Skin epidermis (tissue), 12 donors: ENCODE measurements around the gene REV3L.
A peak's percentile ranks its signal among the peaks of the same experiment; 100 is the strongest.

Experiments used
- H3K27ac ChIP-seq, 21 experiments: fragments of 200-600 bp; sonication (generic) in 11 of 21; one replicate each; pipeline ENCODE4 v1.5.0; 2020; ENCODE audit warnings: mild to moderate bottlenecking in 3 of 21, inconsistent platforms in 2 of 21, moderate library complexity in 2 of 21
- H3K4me3 ChIP-seq, 7 experiments: fragments of 200-600 bp; sonication (generic) in 2 of 7; one replicate each; pipeline ENCODE4 v1.5.0; 2020; ENCODE audit warnings: inconsistent platforms in 2 of 7, mild to moderate bottlenecking in 2 of 7, moderate library complexity in 1 of 7

Gene REV3L

DNA sequence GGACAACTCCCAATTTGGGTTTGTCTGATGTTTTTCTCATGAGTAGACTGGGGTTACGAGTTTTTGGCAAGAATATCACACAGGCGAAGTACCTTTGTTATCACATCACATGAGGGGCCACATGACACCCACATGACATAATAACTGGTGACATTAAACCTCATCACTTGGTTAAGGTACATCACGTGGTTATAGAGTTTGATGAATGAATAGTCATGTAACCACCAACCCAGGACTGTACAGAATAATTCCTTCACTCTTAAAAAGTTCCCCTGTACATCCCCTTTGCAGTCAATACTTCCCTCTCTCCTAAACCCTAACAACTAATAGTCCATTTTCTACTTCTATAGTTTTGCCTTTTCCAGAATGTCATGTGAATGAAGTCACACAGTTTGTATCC lies 83.4 kb downstream of the REV3L start:
- Histone ChIP-seq H3K27ac (no peak overlapping the region), H3K4me3 (no peak overlapping the region)

DNA sequence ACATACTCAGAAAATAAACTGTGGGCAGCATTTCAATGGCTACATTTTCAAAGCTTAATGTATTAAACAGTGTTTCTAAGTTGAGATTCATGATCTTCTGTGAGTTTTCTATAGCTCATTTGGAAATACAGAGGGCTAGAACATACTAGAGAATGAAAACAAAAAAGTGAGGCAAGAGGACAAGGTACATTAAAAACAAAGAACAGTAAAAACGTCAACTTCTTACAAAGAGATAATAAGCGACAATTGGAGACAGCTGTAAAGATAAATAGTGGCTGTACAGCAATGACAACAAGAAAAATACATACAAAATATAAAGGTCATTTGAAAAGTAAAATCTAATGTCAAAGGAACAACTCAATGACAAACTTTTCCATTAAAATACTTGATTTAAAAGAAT lies 94.3 kb downstream of the REV3L start:
- no peak overlapping the region for H3K4me3 ChIP-seq
- no peak overlapping the region for H3K27ac ChIP-seq

DNA sequence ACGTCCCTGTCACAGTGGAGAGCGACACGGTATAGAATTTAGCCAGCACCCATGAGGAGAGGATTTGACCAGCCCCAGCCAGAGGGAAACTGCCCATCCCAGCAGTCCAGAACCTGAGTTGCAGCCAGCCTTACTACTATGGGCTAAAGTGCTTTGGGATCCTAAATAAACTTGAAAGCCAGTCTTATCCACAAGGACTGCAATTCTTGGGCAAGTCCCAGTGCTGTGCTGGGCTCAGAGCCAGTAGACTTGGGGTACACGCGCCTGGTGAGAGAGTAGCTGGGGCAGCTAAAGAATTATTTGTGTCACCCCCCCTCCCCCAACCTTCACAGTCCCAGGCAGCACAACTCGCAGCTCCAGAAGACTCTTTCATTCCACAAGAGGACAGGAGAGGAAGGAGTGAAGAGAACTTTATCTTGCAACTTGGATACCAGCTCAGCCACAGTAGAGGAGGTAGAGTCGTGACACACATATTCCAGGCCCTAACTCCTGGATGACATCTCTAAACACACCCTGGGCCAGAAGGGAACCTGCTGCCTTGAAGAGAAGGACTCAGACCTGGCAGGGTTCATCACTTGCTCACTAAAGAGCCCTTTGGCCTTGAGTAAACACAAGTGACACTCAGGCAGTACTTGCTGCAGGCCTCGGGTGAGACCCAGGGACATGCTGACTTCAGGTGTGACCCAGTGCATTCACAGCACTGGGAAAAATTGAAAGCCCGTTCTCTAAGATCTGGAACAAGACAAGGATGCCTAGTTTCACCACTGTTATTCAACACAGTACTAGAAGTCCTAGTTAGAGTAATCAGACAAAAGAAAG lies 100.3 kb downstream of the REV3L start:
- Histone ChIP-seq H3K27ac (no peak overlapping the region), H3K4me3 (no peak overlapping the region)

DNA sequence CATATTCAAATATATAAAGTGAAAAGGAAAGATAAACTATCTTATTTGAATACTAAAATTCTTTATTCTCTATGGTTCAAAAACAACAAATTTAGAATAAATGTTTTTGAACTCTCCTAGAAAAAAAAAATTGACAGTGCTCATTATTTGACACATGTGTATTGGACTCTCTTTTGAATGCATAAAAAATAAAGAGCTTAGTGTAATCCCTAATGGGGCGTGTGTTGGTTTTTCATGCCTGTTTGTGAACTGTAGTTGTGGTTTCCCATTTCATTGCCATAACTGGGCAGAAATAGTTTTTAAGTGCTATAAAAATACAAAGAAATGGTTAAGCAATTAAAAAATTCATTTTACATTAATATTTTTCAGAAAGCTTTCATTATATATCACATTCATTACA lies 101.3 kb downstream of the REV3L start:
- Histone ChIP-seq H3K4me3 (no peak overlapping the region), H3K27ac (no peak overlapping the region)

DNA sequence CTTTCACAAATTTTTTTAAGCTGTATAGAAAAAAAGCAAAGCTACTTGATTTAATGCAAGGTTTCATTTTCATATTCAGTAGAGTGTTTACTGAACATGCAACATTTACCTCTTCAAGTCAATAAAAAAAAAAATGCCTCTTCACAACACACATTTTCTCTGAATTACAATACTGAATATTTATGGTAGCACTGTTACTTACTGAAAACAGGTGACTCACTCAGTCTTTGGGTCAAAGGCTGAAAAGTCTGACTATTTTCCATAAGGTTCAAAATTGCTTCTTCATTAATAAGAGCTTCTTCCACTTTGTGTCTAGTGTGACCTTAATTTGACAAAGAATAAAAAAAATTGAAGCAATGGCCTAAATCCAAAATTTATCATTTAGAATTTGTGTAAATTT lies 101.9 kb downstream of the REV3L start:
- Histone ChIP-seq H3K27ac (no peak overlapping the region), H3K4me3 (no peak overlapping the region)

DNA sequence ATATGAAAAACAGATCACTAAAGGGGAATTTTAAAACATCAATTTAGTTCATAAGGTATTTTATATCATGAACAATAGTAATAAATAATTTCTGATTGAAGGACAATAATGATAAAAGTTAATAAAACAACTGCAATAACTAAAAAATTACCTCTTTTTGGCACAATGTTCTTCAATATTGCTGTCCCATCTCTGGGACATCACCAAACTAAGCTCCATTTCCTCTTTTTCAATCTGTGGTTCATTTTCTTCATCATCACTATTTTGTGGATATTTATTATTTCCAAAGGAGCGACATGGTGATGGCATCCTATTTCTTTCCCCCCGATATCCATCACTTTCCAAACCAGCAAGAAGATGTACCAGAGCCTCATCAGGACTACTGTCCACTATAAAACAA lies 103.2 kb downstream of the REV3L start:
- H3K4me3 ChIP-seq, result no peak overlapping the region
- no peak overlapping the region for H3K27ac ChIP-seq

DNA sequence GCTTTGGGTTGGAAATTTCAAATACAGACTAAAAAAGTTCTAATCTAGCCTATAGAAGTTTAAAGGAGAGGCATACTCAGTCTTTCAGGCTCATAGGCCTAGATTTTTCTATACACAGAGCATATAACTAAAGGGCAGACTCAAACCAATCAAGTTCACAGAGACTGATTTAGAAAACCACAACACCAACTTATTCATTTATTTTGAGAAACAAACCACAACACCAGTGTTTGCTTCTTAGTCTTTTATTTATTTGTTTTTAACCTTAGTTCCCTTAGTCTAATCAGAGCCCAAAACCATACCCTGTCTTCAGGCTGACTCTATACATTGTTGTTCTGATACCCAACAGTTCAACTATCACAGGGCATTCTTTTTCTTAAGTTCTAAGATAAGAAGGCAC lies 103.7 kb downstream of the REV3L start:
- no peak overlapping the region for H3K27ac ChIP-seq

DNA sequence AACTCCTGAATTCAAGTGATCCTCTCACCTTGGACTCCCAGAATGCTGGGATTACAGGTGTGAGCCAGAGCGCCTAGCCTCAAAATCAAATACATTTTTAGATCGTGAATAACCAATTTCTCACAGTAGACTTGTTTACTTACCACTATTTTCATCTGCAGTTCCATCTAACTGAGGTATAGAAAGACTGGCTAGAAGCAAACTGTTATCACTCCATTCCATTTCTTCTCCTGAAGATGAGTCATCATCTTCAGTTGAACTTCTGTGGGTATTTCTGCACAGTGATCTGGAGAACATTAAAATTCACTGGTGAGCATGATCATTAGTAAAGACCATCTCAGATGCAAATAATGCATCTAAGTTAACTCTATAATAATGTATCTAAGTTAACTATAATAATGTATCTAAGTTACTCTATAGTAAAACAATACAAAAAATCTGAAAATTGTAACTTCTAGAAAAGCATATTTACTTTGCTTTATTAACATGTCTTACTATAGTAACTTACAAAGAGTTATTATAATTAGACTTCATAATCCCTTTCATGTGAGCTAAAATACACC lies 105.4 kb downstream of the REV3L start:
- no peak overlapping the region for H3K4me3 ChIP-seq
- no peak overlapping the region for H3K27ac ChIP-seq

More for the DNA sequence above, 103.7 kb downstream of the REV3L start:
- no peak overlapping the region for H3K4me3 ChIP-seq

DNA sequence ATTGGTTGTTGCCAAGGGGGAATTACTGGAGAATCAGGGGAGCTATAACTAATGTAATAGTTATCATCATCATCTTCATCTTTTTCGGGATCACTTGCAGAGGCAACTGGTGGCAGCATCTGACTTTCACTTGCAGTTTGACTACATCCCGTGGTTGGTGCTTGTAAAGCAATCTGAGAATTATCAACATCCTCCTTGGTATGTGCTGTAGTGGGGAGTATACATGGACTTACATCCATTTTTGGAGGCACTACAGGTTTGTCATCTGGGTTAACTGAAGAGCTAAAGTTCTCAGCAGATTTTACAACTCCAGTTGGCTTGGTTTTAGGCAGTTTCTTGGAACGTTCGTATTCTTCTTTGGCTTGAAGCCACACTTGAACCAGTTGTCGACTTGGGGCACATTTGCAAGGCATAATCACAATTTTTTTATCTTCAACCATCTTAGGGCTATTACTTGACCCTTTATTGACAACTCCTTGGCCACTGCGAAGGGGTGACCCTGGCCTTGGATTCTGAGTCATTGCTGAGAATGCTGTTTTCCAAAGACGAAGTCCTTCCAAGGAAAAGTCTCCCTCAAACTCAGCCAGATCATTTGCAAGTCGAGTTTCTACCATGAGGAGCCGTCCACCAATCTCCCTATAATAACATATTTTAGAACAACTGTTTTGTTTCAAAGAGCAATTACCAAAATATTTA lies 115.5 kb downstream of the REV3L start:
- Histone ChIP-seq H3K27ac (no peak overlapping the region), H3K4me3 (no peak overlapping the region)

DNA sequence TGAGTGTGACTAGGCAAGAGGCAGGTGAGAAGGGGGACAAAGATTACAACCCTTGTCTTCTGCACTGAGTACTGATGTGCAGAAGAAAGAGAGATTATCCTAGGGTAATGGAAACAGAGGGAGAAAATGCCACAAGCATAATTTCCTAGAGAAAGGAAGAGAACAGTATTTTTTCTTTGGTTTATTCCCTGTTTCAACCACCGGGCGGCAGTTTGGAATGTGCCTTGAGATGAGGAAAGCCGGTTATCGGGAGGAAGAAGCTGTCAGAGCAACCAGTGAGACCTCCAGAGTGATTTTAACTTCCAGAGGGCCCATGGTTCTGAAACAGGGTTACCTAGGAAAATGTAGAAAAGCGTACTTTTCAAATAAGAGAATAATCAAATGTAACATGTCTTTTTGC lies 121.4 kb downstream of the REV3L start:
- H3K27ac ChIP-seq, result no peak overlapping the region
- H3K4me3 ChIP-seq, result no peak overlapping the region

DNA sequence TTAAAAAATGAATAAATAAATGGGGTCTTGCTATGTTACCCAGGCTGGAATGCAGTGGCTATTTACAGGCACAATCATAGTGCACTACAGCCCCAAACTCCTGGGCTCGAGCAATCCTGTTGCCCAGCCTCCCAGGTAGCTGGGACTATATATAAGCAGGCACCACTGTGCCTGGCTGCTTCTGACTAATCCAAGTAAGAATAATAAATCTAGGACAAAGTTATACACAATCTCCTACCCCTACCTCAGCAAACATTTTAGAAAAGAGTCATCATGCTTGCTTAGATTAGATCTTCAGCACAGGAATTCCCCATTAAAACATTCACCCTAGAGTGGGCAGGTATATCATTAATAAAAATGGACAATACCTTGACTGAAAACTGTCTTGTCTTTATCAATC lies 124.6 kb downstream of the REV3L start:
- H3K27ac ChIP-seq, result no peak overlapping the region
- H3K4me3 ChIP-seq, result no peak overlapping the region

DNA sequence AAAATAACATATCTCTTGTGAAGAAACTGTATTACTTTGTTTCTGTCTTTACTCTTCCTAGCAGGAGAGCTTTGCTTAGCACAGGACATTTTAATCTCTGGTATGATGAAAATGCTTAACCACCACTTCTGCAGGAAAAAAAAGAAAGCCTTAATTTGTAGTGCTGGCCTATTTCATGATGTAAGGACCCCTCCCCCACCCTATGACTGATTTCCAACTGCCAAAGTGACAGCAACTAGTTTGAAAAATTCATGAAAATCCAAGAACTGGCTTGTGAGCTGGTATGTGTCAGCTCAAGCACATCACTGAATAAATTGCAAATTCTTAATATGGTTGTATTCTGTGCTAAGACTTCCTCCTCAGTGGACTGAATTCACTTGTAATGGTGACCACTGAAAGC lies 125.3 kb downstream of the REV3L start:
- Histone ChIP-seq H3K4me3 (no peak overlapping the region), H3K27ac (no peak overlapping the region)

DNA sequence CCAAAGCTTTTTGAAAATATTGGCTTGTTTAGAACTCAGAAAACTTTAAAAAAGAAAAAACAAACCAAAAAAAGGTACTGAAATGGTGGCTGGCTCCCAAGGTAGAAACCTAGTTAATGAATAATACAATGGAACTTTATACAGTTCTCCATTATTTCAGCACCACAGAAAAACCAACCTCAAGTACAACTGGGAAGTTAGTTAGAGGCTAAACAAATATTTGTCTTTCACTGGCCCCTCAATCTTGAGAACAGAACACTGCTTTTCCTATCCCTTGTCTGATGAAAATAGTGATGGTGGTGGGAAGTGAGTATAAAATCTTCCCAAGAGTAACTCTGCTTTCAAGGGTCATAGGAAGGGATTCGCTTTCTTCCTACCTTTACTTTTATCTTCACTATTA lies 126.5 kb downstream of the REV3L start:
- no peak overlapping the region for H3K4me3 ChIP-seq

DNA sequence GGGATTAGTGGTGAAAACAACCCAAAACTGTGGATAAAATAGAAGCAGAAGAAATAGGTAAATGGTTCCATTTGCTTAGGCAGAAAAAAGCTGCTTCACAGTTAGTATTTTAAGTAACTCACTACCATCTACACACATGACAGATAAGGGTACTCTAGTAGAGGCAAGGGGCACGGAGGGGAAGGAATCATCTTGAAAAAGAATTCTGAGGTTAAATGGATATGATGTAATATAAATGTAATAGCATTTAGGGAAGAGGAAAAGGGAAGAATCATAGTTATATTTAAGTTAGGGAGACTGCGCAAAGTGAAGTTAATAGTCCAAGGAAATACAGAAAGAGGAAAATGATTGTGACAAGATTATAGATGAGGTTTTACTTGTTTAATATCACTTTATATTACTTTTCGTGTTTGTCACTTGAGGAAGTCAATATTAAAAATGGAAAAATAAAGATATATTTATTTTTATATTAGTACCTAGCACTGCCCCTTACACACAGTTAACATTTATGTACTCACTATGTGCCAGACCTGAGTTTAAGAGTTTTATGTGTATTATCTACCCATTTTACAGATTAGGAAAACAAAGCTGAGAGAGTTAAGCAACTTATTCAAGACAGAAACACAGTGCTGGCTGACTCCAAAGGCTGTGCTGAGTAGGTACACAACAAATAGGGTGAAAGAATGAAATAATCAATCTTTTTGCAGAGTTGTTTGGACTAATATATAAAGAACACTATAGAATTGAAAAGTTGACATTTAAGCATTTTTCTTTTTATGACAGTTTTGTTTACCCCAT lies 128.1 kb downstream of the REV3L start:
- no peak overlapping the region for H3K27ac ChIP-seq

More for the DNA sequence above, 126.5 kb downstream of the REV3L start:
- H3K27ac ChIP-seq, result peak overlapping the region in 1 of 21 experiments; percentile 22

DNA sequence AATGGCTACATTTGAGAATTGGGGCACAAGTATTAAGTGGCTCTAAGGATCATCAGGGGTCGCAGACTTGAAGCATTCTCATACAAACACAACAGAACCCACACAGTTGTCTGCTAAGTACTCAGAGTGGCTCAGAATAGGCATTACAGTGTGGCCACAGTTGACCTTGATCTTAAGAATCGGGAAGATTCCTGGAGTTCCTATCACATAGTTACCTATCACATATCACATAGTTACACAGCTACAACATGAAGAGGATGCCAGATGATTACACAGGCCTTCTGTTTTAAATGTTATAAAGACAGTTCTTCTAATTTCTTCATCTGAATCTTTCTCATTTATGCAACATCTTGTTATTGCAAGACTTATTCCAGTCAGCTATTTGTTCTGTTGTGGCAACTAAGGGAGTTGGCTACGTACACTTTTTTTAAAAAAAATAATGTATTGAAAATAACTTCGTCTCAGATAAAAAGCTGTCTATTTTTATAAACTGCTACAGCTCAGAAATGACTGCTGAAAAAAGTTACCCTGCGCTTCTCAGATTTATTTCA lies 129.0 kb downstream of the REV3L start:
- Histone ChIP-seq H3K4me3 (no peak overlapping the region), H3K27ac (no peak overlapping the region)

More for the DNA sequence above, 128.1 kb downstream of the REV3L start:
- no peak overlapping the region for H3K4me3 ChIP-seq

DNA sequence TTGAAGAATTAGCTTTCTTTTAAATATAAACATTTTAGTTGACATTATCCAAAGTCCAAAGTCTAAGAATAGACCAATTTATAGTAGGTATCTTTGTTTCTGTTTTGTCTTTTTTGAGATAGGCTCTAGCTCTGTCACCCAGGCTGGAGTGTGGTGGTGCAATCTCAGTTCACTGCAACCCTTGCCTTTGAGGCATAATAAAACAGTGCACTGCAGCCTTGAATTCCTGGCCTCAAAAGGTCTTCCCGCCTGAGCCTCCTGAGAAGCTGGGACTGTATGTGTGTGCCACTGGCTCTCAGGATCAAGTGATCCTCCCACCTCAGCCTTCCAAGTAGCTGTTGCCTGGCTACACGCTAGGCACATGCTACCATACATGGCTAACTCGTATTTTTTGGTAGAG lies 135.4 kb downstream of the REV3L start:
- Histone ChIP-seq H3K4me3 (no peak overlapping the region), H3K27ac (no peak overlapping the region)

DNA sequence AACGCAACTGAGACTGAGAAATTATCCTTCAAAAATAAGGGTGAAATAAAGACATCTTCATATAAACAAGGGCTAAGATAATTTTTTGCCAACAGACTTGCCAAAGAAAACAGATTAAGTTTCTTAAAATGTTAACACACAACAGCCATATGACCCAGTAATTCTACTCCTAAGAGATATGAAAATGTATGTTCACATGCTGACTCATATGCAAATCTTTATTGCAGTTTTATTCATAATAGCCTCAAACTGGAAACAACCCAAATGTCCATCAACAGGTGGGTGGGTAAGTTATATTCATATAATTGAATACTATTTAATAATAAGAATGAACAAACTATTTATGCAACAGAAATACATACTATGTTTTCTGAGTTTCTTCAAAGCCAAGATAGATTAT lies 140.1 kb downstream of the REV3L start:
- H3K4me3 ChIP-seq, result no peak overlapping the region

DNA sequence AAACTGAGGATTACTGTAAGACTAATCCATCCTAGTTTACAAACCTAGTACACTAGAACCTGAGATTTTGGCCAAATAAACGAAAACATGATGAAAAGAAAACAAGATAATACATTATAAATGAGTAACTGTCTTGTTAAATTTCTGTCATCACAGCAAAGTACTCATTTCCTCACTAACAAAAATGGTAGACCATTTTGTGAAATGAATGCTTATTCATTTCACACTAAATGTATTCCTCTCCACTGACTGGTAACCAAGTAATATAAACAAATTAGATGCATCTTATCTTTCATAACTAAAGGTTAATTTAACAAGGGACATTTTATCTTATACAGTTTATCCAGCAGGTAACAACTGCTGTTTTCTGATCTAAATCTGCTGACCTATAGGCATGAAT lies 143.7 kb downstream of the REV3L start:
- no peak overlapping the region for H3K27ac ChIP-seq
- H3K4me3 ChIP-seq, result no peak overlapping the region

More for the DNA sequence above, 140.1 kb downstream of the REV3L start:
- no peak overlapping the region for H3K27ac ChIP-seq

DNA sequence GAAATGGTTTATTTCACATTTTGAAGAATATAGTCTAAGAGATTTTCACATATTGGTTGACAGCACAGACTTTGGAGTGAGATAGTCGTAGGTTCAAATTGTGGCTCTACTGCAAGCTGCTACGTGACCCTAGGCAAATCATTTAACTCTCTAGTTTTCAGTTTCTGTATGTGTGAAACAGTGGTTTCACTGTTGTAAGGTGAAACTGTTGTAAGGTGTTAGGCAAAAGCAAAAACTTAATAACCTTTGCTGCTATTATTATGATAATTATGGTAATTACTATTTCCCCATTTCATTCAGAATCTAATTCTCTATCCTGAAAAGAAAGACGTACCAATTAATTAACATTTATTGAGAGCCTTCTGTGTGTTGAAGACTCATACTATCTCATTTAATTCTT lies 144.2 kb downstream of the REV3L start:
- Histone ChIP-seq H3K27ac (no peak overlapping the region), H3K4me3 (no peak overlapping the region)

DNA sequence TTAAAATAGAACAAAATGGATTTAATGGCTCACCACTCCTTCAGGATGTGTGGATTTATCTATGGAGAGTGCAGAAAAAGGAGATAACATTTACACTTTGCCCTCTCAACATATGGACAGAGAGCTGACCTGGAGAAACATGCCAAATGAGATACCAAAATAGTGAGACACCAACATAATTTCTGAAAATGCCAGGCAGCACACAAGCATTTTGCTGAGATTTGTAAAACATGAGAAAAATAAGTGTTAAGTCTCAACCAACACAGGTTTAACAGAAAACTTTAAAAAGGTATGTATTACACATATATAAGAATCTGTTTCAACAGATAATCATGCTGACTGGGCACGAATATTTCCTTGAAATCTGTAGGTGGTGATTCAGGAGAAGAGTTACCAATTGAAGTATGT lies 145.2 kb downstream of the REV3L start:
- H3K27ac ChIP-seq, result no peak overlapping the region
- no peak overlapping the region for H3K4me3 ChIP-seq
